RPMI8226 (cell line): ENCODE results near the gene LGI4.

Experiments used
- DNase-seq: peaks from one replicate; pipeline ENCODE4 v3.0.0-alpha.2; 2015

Gene LGI4

DNA sequence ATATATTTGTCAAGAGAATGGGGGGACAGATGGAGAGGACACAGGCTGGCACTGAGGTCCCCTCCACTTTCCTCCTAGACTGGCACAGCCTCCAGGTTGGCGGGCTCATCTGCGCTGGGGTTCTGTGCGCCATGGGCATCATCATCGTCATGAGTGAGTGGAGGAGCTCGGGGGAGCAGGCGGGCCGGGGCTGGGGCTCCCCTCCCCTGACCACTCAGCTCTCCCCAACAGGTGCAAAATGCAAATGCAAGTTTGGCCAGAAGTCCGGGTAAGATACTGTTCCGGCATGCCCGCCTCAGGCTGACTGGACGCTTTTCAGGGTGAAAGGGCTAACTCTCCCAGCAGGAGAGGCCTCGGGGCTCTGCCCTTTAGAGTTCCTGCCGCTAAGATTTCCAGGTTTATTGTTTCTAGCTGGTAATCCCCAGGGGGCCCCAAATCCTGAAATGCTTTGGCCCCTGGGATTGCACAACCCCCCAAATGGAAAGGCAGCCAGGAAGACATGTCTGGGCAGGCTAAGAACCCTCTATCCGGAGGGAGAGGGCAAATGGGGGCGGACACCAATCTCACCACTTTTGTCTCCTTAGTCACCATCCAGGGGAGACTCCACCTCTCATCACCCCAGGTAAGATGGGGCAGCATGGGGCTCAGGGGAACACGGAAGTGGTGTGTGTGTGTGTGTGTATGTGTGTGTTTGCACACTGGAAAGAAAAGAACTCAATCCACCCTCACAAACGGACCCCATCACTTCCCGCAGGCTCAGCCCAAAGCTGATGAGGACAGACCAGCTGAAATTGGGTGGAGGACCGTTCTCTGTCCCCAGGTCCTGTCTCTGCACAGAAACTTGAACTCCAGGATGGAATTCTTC lies 11.9 kb downstream of the LGI4 start:
- no peak for DNase-seq

DNA sequence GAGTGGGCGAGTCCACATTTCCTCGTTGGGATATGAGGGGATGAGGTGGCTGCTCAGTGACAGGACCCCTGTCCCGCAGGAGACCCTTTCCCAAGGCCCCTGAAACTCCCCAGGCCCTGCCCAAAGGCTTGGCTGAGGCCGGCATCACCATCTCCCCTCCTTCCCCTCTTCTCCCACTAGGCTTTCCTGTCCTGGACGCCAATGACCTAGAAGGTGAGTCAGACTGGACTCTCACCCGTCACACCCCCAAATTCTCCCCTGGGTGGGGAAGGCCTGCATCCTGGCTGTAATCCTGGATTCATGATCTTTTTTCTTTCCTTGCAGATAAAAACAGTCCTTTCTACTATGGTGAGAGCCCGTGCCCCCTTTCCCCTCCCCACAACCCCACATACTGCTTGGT lies 14.0 kb downstream of the LGI4 start:
- DNase-seq: no peak

DNA sequence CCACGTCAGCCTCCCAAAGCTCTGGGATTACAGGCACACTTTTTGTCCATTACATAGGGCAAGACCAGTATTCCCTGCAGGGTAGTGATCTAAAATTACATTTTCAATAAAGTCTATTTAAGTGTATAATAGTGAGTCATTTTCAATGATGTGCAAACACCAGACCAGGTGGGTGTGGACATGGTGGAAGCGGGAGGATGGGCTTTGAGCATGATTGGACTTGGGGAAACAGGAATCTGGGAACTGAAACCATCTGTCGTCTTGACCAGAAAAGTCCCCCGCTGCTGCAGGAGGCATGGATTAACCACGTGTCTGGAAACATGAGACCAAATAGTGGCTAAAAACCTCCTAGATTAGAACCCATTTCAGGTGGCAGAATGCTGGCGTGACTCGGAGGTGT lies 14.4 kb downstream of the LGI4 start:
- peak; percentile 19 for DNase-seq

DNA sequence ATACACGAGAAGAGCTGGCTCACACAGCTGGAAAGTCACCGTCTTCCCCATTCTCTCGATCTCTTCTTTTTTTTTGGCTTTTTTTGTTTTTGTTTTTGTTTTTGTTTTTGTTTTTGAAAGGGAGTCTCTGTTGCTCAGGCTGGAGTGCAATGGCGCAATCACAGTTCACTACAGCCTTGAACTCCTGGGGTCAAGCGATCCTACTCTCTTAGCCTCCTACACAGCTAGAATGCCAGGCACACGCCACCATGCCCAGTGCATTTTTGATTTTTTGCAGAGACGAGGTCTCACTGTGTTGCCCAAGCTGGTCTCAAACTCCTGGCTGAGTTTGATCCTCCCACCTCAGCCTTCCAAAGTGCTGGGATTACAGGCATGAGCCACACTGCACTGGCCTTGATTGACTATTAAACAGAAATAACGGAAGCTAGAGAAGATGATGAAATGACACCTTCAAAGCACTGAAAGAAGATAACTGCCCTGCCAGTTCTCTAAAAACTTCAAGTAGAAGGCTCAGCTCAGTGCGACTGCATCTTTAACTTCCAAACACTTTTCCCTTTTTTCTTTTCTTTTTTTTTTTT lies 15.2 kb downstream of the LGI4 start:
- DNase-seq: no peak

GRCh38 chr19:35119091-35119490 lies 15.8 kb downstream of the LGI4 start:
- DNase-seq: no peak

GRCh38 chr19:35118268-35119020 lies 16.4 kb downstream of the LGI4 start:
- DNase-seq: no peak

GRCh38 chr19:35117799-35118198 lies 17.1 kb downstream of the LGI4 start:
- no peak for DNase-seq

GRCh38 chr19:35117116-35117515 lies 17.7 kb downstream of the LGI4 start:
- no peak for DNase-seq

DNA sequence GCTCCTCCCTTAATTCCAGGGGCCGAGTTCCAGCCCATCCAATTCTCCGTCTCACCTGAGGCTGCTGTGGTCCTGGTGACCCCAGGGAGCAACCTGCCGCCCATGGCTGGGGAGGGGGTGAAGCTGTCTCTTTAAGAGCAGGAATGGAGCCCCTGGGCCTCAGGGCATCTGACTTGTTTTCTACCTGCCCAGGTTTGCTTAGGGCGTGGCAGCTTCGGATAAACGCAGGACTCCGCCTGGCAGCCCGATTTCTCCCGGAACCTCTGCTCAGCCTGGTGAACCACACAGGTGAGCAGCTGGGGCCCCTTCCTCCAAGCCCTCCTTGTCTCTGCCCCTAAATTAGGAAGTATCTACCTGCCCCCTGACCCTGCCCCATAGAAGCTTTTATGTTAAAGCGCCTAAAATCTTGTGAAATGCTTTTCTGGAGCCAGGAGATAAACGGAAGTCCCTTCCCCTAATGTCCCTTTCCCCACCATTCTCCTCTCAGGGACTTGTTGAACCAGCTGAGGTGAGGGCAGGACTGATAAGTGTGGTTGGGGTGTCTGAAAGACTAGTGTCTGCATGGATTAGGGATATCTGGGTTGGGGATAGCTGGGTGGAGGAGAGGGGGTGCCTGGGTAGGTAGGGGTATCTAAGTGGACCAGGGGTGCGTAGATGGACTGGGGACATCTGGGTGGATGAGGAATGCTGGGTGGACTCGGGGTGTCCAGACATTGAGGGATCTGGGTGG lies 18.6 kb downstream of the LGI4 start:
- DNase-seq: no peak

DNA sequence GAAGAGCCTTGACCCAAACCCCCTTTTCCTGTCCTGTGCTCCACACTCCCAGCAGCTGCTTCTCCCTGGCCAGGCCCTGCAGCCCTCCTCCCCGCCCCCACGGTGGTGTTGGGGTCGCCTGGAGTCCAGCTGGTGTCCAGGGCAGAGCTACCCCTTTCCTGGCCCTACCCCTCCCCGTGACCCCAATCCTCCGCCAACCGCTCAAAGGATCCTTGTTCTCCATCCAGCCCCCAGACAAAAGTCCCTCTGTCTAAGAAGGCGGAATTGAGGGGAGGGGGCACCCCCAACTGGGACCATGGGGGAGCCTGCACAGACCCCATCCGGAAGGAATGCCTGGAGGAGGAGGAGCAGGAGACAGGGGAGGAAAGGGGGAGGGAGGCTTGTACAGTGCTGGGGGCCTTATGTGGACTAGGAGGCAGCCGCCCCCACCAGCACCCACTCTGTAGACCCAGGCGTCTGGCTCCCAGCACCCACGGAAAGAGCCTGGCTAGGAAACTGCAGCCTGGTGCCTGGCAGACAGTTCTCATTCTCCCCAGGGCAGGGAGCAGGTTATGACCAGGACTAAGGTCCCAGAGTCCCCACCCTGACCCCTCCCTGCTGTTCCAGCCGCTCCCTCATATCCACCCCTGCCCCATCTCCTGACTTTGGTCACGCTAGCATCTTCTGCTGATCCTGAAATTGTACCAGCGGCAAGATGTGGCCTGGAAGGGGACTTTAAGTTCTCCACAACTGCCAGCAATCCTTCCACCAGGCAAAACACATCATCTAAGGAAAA lies 19.5 kb downstream of the LGI4 start, which contains the start of gene FXYD3:
Gene FXYD3, plus strand, starts transcription at position 647 of the 775 bp plus-strand sequence. CDS start 3,554 bp downstream, outside the sequence.
- DNase-seq: no peak

DNA sequence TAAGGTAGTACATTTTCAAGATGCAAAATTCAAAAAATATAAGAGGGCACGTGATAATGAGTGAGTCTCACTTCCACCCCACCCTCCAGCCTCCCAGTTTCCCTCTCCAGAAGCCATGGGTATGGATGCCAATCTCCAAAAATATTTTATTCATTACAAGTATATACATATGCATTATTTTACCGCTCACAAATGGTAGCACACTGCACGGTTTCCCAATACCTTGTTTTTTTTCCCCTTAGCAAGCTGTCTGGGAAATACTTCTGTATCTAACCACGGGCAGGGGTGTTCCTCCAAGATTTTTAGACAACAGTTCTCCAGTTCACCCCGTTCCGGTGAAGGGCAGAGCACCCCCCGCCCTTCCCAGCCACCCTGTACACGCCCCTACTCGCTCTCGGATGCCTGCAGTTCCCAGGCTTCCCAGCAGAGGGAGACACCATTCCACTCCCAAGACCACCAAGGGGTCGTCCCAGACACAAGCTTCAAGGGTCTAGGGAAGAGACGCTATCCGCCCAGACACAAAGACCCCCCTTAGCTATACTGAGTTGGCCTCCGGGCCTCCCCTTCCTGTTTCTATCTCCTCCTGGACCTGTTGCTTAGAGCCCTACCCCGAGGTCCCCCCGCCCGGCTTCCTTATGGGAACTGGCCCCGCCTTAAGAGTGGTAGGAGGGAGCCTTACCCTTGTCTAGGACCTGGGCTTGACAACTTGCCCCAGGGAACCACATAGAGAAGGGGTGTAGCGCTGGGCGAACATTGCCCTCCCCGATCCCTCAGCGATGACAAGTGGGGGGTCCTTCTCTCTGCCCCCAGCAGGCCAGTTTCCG lies 20.3 kb downstream of the LGI4 start:
- DNase-seq: peak; percentile 31

- DNase-seq: no peak
Measured at GRCh38 chr19:35112995-35113688, 21.7 kb downstream of the LGI4 start.

DNA sequence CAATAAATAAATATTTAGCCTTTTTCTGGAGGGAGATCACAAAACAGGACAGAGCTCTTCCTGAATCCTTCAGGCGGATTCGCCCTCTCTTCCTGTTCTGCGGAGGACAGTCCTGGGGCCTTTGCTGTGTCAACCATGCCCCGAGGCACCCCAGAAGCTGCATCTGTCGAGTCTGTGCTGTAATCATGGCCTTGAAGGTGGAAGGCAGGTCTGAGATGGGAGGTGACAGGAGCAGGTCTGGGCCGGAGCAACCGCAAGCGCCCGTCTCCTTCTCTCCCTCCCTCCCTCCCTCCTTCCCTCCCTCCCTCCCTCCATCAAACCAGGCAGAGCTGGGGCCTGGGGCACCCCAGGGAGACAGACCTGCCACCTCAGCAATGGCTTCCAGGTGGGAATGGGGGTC lies 23.9 kb downstream of the LGI4 start:
- no peak for DNase-seq

- no peak for DNase-seq
Measured at GRCh38 chr19:35109395-35110112, 25.3 kb downstream of the LGI4 start.

- DNase-seq: no peak
Measured at GRCh38 chr19:35108730-35109129, 26.1 kb downstream of the LGI4 start.

DNA sequence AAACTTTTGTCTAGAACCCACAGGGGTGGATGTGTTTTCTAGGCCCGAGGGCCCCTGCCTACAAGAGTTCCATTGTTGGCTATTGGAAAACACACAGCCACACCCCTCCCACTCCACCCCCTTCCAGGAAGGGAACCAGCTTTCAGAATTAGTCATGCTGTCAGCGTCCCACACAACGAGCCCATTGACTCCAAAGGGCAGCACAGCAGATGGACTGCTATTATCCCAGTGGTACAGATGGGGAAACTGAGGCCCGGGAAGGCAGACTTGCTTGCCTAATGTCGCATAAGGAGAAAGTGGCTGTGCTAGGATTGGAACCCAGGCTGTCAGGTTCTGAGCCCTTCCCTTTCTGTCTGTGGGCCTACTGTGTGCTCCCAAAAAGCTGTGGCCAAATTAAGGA lies 27.3 kb downstream of the LGI4 start:
- DNase-seq: no peak

DNA sequence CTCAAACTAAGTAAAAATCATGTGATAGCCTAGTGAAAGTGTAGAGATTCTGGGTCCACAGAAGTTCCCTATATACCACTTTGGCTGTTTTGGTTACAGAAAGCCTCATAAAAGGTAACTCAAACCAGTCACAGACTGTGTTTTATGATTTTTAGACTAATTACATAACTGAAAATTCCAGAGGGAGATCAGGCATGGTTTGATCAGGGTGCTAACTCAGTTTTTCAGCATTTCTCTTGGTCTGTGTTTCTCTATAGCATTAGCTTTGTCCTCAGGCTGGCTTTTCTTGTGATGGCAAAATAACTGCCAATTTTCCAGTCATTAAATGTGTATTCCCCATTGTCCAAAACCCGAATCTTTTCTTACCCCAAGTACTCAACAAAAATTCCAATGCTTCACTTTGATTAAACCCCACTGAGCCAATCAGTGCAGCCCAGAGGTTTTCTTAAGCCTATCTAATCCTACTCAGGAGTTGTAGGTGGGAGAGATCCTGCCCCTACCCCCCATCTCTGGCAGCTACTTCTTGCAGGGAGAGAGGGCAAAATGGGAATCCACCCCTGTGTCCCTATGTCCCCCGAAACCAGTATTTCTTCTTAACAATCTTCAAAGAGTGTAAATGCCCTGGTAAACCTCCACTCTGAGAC lies 27.8 kb downstream of the LGI4 start:
- no peak for DNase-seq

DNA sequence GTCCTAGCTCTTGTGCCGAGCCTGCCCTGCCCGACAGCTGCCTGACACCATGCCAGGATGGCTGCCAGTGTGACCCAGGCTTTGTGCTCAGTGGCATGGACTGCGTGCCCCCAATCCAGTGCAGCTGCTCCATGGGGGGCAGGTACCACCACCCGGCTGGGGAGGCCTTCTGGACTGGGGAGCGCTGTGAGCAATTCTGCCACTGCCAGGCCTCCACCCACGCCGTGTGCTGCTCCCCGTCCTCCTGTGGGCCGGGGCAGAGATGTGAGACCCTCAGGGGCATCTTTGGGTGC lies 28.6 kb downstream of the LGI4 start:
- no peak for DNase-seq

DNA sequence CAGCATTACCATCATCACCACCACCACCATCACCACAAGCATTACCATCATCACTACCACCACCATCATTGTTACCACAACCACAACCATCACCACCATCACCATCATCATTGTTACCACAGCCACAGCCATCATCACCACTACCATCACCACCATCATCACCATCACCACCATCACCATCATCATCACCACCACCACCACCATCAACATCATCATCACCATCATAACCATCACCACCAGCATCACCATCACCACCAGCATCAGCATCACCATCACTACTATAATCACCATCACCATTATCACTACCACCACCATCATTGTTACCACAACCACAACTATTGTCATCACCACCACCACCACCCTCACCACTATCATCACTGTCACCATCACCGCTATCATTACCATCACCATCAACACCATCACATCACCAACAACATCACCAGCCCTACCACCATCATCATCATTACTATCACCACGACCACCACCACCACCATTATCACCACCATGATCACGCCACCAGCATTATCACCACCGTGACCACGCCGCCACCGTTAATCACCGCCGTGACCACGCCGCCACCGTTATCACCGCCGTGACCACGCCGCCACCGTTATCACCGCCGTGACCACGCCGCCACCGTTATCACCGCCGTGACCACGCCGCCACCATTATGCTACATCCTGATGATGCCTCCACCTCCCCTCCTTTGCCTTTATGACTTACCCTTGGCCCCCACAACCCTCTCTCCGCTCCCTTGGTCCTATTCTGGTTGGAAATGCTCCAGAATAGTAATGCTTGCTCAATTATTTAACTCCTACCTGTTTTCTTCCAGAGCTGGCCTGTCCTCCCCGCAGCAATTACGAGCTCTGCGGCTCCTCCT lies 29.2 kb downstream of the LGI4 start:
- no peak for DNase-seq
